ENCODE results near the gene GRAP2. TPM values are rescaled to one million over a fixed set of nuclear protein-coding genes. Genes with fewer than 3 reads are reported as not detected.
"Not testable (repeated sequence)": the region's sequence is repeated elsewhere in the genome, so short reads cannot be mapped to it uniquely, and the experiment has no call there.

GRAP2 gene
- polyA plus RNA-seq, 1 of the 3 experiments (the other 2 are of a cell fraction), result 0.13 TPM

- H4K20me1 ChIP-seq (ENCODE audit: insufficient read depth), result no peaks in the 10 kb centered on the region
- H3K4me3 ChIP-seq (ENCODE audit: low read depth in 2 of 2, low read length in 1 of 2), result no peak overlapping the region
- H3K27me3 ChIP-seq (ENCODE audit: insufficient read depth), result no peaks in the 10 kb centered on the region
- CTCF ChIA-PET, result no interaction called here
- H3K9me2 ChIP-seq, result no peaks in the 10 kb centered on the region
- POLR2A ChIA-PET, result no interaction called here
- H3K4me1 ChIP-seq (ENCODE audit: control insufficient read depth in 1 of 2, insufficient read depth in 2 of 2, low read depth in 1 of 2, low read length in 1 of 2), result peaks cover 0 to 2% of the 10 kb centered on the region in 2 experiments; a peak in 1 of 4 replicates
- no peak overlapping the region for H3K4me2 ChIP-seq
- no peak for TF ChIP-seq CTCF (IDR thresholded peaks at IDR 0.05)
- TF ChIP-seq POLR2AphosphoS5 (IDR thresholded peaks at IDR 0.05; ENCODE audit: low read depth, low read length), result no peak
- TF ChIP-seq USF1 (IDR thresholded peaks at IDR 0.05; ENCODE audit: borderline replicate concordance, low read depth), result no peak
- TF ChIP-seq GATA2 (CRISPR knock-in tag; IDR thresholded peaks at IDR 0.05), result no peak
- TF ChIP-seq SIN3A (IDR thresholded peaks at IDR 0.05; ENCODE audit: borderline replicate concordance, low read depth, low read length), result no peak
- TF ChIP-seq, protein P1, sequence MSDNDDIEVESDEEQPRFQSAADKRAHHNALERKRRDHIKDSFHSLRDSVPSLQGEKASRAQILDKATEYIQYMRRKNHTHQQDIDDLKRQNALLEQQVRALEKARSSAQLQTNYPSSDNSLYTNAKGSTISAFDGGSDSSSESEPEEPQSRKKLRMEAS (IDR thresholded peaks at IDR 0.05; ENCODE audit: low read depth), result no peak
- no peak for TF ChIP-seq MEF2A (IDR thresholded peaks at IDR 0.05; ENCODE audit: borderline replicate concordance, low read depth)
- no peak for TF ChIP-seq JUND (IDR thresholded peaks at IDR 0.05)
- TF ChIP-seq EP300 (IDR thresholded peaks at IDR 0.05; ENCODE audit: borderline replicate concordance in 1 of 2, low read depth in 1 of 2, low read length in 1 of 2), result no peak
- TF ChIP-seq RFX5 (IDR thresholded peaks at IDR 0.05; ENCODE audit: low read length), result no peak
- TF ChIP-seq FOXJ3 (CRISPR knock-in tag; IDR thresholded peaks at IDR 0.05), result no peak
- WGBS (ENCODE audit: low lambda C conversion rate), result 64% methylated on average over 4 of the region's 5 CpGs
- no peaks in the 10 kb centered on the region for H3K9me3 ChIP-seq
- H3K79me2 ChIP-seq (ENCODE audit: insufficient read depth), result no peaks in the 10 kb centered on the region
- H2AFZ ChIP-seq (ENCODE audit: low read depth), result no peak overlapping the region
- H3K9ac ChIP-seq, result no peak overlapping the region
- no peaks in the 10 kb centered on the region for H3F3A ChIP-seq (replicated peaks; ENCODE audit: insufficient read depth)
- no peaks in the 10 kb centered on the region for H3K36me3 ChIP-seq (replicated peaks in 1 of 2; ENCODE audit: control insufficient read depth in 1 of 2, insufficient read depth in 2 of 2, low read length in 1 of 2)
- no peak overlapping the region for H3K27ac ChIP-seq (ENCODE audit: low read depth in 2 of 2, low read length in 1 of 2)
- DNase-seq, result no peak
Measured at GRCh38 chr22:39992088-39992826, 91.4 kb downstream of the GRAP2 start.

GRCh38 chr22:39992894-39993293, 92.0 kb downstream of the GRAP2 start:
- POLR2A ChIA-PET, result interaction anchor here (0.6 kb wide), 1 partner anchor 85 kb away, joined by 3 read pairs; no protein-coding TSS in a partner anchor
- H4K20me1 ChIP-seq (ENCODE audit: insufficient read depth); H3K9me2 ChIP-seq; H2AFZ ChIP-seq (ENCODE audit: low read depth); CTCF ChIA-PET; H3K27me3 ChIP-seq (ENCODE audit: insufficient read depth); H3K9ac ChIP-seq; DNase-seq; H3K79me2 ChIP-seq (ENCODE audit: insufficient read depth); H3F3A ChIP-seq (replicated peaks; ENCODE audit: insufficient read depth); H3K27ac ChIP-seq (ENCODE audit: low read depth in 2 of 2, low read length in 1 of 2); H3K4me2 ChIP-seq; H3K36me3 ChIP-seq (replicated peaks in 1 of 2; ENCODE audit: control insufficient read depth in 1 of 2, insufficient read depth in 2 of 2, low read length in 1 of 2); H3K4me1 ChIP-seq (ENCODE audit: control insufficient read depth in 1 of 2, insufficient read depth in 2 of 2, low read depth in 1 of 2, low read length in 1 of 2); H3K4me3 ChIP-seq (ENCODE audit: low read depth in 2 of 2, low read length in 1 of 2); H3K9me3 ChIP-seq: not testable (repeated sequence)
- 88% methylated on average over 7 of the region's 7 CpGs for WGBS (ENCODE audit: low lambda C conversion rate)
